ENCODE data around the gene HRH1.
"Not testable (repeated sequence)": the region's sequence is repeated elsewhere in the genome, so short reads cannot be mapped to it uniquely, and the experiment has no call there.

The HRH1 gene

DNA sequence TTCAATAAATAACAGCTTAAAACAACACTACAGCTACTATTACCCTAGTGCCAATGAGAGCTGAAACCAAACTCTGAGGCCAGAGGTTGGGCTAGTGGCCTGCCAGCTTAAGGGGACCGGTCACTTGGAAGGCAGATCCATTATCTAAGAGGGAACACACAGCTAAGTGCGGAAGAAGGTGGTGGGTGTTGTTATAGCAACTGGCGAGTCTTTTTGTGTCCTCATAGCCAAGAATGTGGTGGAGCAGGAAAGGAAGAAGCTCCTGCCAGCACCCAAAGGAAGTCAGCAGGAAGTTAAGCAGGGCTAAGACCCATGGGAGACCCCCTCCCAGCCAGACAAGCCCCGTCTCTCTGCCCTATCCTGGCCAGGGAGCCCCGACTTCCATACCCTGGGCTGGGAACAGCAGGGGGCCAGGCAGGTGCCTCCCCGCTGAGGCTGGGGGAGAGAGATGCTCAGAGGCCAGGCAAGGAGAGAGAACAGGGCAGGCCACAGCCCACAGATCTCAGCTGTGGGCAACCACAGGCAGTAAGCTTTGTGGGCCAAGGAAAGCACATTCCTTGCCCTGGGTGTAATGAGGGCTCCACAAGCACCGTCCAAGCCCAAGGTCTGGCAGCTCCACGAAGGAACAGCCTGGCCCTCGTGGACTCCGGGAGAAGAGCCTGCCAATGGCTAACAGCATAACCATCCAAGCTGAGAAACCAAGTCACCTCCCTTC lies 34.0 kb upstream of the HRH1 start:
- TF ChIP-seq, protein P1, sequence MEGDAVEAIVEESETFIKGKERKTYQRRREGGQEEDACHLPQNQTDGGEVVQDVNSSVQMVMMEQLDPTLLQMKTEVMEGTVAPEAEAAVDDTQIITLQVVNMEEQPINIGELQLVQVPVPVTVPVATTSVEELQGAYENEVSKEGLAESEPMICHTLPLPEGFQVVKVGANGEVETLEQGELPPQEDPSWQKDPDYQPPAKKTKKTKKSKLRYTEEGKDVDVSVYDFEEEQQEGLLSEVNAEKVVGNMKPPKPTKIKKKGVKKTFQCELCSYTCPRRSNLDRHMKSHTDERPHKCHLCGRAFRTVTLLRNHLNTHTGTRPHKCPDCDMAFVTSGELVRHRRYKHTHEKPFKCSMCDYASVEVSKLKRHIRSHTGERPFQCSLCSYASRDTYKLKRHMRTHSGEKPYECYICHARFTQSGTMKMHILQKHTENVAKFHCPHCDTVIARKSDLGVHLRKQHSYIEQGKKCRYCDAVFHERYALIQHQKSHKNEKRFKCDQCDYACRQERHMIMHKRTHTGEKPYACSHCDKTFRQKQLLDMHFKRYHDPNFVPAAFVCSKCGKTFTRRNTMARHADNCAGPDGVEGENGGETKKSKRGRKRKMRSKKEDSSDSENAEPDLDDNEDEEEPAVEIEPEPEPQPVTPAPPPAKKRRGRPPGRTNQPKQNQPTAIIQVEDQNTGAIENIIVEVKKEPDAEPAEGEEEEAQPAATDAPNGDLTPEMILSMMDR (IDR thresholded peaks at IDR 0.05; ENCODE audit: borderline replicate concordance, control extremely low read depth, extremely low read depth, insufficient read depth, missing control alignments): no peak
- in situ Hi-C loops (cut with MboI; ENCODE audit: low sequenced_read_pairs, unreplicated experiment): no loop called here
- DNase-seq (ENCODE audit: low spot score): no peak

DNA sequence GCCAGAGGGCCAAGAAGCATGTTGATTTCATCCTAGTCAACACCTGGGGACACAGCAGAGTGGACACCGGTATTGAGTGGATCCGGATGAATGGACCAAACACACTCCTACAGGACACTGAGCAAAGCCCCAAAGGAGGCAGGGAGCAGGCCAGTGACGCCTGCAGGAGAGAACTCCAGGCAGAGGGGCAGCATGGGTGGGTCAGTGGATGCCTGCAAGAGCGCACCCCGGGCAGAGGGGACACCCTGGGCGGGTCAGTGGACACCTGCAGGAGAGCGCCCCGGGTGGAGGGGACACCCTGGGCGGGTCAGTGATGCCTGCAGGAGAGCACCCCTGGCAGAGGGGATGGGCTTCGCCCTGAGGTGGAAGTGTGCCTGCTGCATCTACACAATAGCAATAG lies 27.6 kb upstream of the HRH1 start:
- TF ChIP-seq, protein P1 (IDR thresholded peaks at IDR 0.05; ENCODE audit: borderline replicate concordance, control extremely low read depth, extremely low read depth, insufficient read depth, missing control alignments): no peak
- in situ Hi-C loops (cut with MboI; ENCODE audit: low sequenced_read_pairs, unreplicated experiment): no loop called here
- no peak for DNase-seq (ENCODE audit: low spot score)

DNA sequence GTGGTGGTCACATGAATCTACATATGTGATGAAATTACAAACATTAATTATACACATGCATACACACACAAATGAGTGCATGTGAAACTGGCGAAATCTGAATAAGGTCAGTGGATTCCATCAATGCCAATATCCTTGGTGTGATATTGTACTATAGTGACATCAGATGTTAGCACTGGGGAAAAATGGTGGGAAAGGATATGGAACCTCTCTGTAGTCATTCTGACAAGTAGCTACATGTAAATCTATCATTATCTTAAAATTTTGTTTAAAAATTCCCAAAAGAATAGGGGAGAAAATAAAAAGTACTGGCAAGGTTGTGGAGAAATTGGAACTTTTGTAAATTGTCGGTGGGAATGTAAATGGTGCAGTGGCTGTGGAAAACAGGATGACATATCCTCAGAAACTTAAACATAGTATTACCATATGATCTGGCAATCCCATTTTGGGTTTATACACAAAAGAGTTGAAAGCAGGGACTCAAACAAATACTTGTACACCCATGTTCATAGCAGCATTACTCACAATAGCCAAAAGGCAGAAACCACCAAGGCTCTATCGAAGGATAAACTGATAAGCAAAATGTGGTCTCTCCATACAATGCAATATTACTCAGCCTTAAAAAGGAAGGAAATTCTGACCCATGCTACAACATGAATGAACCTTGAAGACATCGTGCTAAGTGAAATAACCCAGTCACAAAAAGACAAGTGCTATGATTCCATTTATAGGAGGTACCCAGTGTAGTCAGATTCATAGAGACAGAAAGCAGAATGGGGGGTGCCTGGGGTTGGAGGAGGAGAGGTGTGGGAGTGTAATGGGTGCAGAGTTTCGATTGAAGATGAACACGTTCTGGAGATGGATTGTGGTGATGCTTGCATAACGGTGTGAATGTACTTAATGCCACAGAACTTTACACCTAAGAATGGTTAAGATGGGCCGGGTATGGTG lies 25.3 kb upstream of the HRH1 start:
- DNase-seq (ENCODE audit: low spot score): no peak
- TF ChIP-seq, protein P1 (IDR thresholded peaks at IDR 0.05; ENCODE audit: borderline replicate concordance, control extremely low read depth, extremely low read depth, insufficient read depth, missing control alignments): no peak
- in situ Hi-C loops (cut with MboI; ENCODE audit: low sequenced_read_pairs, unreplicated experiment): no loop called here

DNA sequence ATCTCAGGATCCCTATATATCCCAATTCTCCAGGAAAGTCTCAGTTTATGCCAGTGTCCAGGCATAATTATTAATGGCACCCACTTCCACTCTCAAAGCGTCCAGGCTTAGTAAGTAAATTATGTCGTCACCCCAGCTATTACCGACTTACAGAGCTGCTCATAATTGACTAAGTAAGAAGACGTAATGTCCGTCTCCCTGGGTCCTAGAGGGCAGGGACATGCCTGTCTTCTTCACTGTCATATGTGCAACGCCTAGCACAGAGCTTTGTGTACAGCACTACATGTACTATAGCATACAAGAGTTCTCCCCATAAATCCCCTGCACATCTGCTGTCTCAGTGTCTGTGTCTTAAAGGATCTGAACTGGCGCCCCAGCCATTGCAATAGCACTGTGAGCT lies 23.9 kb upstream of the HRH1 start:
- no peak for DNase-seq (ENCODE audit: low spot score)
- TF ChIP-seq, protein P1 (IDR thresholded peaks at IDR 0.05; ENCODE audit: borderline replicate concordance, control extremely low read depth, extremely low read depth, insufficient read depth, missing control alignments): no peak
- in situ Hi-C loops (cut with MboI; ENCODE audit: low sequenced_read_pairs, unreplicated experiment): no loop called here

DNA sequence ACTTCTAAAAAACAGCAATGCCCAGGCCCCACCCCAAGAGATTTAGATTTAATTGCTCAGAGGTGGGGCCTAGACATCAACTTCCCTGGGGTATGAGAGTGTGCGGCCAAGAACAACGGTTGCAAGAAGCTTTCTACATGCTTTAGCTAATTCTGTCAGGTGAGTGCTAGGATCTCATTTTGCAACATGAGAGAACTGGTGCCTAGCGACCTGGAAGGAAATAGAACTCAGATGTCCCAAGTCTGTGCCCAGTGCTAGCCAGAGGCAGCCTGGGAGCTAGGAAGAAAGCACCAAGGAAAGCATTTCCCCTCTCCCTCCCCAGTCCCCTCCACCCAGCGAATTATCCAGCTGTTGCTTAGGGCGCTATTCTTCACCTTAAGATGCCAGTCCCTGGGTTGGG lies 22.9 kb upstream of the HRH1 start:
- in situ Hi-C loops (cut with MboI; ENCODE audit: low sequenced_read_pairs, unreplicated experiment): no loop called here
- no peak for DNase-seq (ENCODE audit: low spot score)
- TF ChIP-seq, protein P1 (IDR thresholded peaks at IDR 0.05; ENCODE audit: borderline replicate concordance, control extremely low read depth, extremely low read depth, insufficient read depth, missing control alignments): no peak

DNA sequence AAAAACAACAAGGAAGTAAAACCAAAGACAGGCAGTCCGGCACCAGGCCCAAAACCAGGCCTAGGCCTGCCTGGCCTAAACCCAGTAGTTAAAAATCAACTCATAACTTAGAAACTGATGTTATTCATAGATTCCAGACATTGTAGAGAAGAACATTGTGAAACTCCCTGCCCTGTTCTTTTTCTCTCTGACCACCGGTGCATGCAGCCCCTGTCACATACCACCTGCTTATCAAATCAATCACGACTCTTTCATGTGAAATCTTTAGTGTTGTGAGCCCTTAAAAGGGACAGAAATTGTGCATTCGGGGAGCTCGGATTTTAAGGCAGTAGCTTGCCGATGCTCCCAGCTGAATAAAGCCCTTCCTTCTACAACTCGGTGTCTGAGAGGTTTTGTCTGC lies 22.4 kb upstream of the HRH1 start:
- DNase-seq (ENCODE audit: low spot score); in situ Hi-C loops (cut with MboI; ENCODE audit: low sequenced_read_pairs, unreplicated experiment): not testable (repeated sequence)

DNA sequence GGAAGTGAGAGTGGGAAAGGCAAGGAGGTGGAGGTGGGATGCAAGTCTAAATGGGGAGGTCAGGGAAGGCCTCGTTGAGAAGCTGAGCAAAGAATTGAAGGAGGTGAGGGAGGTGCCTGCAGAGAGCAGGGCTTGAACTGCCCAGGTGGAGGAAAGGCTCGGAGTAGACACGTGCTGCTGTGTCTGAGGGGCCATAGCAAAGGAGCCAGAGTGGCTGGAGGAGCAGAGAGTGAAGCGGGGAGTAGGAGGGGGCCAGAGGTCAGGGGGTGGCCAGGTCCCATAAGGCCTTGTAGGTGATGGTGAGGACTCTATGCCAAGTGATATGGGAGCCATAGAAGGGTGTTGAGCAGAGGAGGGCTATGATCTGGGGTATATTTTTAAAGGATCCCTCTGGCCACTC lies 21.4 kb upstream of the HRH1 start:
- DNase-seq (ENCODE audit: low spot score): no peak
- in situ Hi-C loops (cut with MboI; ENCODE audit: low sequenced_read_pairs, unreplicated experiment): no loop called here
- TF ChIP-seq, protein P1 (IDR thresholded peaks at IDR 0.05; ENCODE audit: borderline replicate concordance, control extremely low read depth, extremely low read depth, insufficient read depth, missing control alignments): no peak

All from GM13976 (cell line).